GM13977 (cell line): ENCODE results near the gene MLLT11.
A peak's percentile ranks its signal among the peaks of the same experiment; 100 is the strongest.

Experiments
- DNase-seq: peaks from one replicate; pipeline ENCODE4 v3.0.0; 2012; ENCODE audit warnings: low spot score
- in situ Hi-C: fragments of 300-500 bp; cut with MboI; formaldehyde crosslinking; loops from one replicate; pipeline ENCODE4 v1.12.0; 2022; ENCODE audit warnings: low sequenced_read_pairs, low pct_unique_long_range_greater_than_20kb, mixed read lengths, inconsistent platforms; ENCODE audit not compliant: unreplicated experiment
- TF ChIP-seq, protein P1 (sequence below): IDR thresholded peaks from 2 replicates; pipeline ENCODE4 v1.5.1; 2012; ENCODE audit warnings: mild to moderate bottlenecking, control low read depth; ENCODE audit not compliant: insufficient read depth; ENCODE audit errors: extremely low read depth, missing control alignments

MLLT11 gene, protein sequence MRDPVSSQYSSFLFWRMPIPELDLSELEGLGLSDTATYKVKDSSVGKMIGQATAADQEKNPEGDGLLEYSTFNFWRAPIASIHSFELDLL

GRCh38 chr1:151060007-151060656 is at the start of gene MLLT11:
MLLT11 (plus strand) TSS chr1:151060397; CDS start chr1:151067225, 6,828 bp downstream.
- in situ Hi-C loops: no loop called here
- TF ChIP-seq, protein P1, sequence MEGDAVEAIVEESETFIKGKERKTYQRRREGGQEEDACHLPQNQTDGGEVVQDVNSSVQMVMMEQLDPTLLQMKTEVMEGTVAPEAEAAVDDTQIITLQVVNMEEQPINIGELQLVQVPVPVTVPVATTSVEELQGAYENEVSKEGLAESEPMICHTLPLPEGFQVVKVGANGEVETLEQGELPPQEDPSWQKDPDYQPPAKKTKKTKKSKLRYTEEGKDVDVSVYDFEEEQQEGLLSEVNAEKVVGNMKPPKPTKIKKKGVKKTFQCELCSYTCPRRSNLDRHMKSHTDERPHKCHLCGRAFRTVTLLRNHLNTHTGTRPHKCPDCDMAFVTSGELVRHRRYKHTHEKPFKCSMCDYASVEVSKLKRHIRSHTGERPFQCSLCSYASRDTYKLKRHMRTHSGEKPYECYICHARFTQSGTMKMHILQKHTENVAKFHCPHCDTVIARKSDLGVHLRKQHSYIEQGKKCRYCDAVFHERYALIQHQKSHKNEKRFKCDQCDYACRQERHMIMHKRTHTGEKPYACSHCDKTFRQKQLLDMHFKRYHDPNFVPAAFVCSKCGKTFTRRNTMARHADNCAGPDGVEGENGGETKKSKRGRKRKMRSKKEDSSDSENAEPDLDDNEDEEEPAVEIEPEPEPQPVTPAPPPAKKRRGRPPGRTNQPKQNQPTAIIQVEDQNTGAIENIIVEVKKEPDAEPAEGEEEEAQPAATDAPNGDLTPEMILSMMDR: no peak
- DNase-seq: peak; percentile 58

- no peak for DNase-seq
- TF ChIP-seq, protein P1: no peak
- in situ Hi-C loops: no loop called here
Observed at GRCh38 chr1:151011154-151011850, 48.9 kb upstream of the MLLT11 start.

GRCh38 chr1:151012684-151013471 is 47.3 kb upstream of the MLLT11 start:
- TF ChIP-seq, protein P1: no peak
- in situ Hi-C loops: no loop called here
- DNase-seq: no peak

DNA sequence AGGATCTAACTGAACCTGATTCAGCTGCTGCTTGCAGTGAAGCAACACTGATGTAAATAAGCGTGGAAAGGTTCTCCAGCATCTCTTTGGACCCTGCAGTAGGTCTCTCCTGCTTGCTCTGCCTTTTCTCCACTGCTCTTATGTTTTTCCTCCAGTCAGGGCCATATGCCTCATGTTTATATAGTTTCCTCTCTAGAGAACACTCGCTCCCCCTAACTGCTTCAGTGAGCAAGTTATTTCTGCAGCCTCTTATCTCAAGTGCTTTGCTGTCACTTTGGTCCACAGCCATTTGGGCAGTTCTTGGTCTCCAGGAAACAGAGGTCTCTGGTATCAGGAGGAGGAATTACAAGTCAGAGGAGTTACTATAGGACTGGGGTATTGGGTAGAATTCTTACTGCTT is 46.7 kb upstream of the MLLT11 start:
- DNase-seq: no peak
- TF ChIP-seq, protein P1: no peak
- in situ Hi-C loops: no loop called here

DNA sequence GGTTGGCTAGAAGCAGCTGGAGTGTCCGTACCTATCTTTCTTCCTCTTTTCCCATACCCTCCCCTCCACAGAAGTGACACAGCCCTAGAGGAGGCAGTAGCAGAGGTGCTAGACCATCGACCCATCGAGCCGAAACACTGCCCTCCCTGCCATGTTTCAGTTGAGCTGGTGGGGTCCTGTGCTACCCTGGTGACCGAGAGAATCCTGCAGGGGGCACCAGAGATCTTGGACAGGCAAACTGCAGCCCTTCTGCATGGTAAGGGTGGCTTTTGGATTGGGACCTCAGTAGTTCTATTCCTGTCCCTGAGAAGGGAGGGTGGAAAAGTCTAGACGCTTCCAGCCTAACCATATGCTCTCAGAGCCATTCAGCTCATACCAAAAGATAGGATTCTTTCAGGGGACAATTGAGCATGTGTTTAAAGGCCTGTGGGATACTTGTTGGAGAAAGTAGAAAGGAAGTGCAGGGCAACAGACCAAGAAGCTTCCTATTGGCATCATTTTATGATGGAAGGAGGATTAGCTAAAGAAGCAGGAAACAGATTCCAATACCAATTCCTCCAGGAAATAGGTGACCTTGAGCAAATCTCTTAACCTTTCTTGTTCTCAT is 35.6 kb upstream of the MLLT11 start:
- in situ Hi-C loops: no loop called here
- TF ChIP-seq, protein P1: peak; percentile 84
- peak; percentile 82 for DNase-seq

GRCh38 chr1:151026460-151026859 is 33.7 kb upstream of the MLLT11 start:
- no peak for DNase-seq
- in situ Hi-C loops: no loop called here
- TF ChIP-seq, protein P1: no peak
